Adrenal gland (tissue), 12 donors: ENCODE data around the gene SETD2. TPM values are rescaled to one million over a fixed set of nuclear protein-coding genes. Genes with fewer than 3 reads are reported as not detected.

Source experiments
- DNase-seq, 7 donors: peaks; one replicate each; pipeline ENCODE4 v3.0.0-alpha.2; 2019 to 2020
- H3K27ac ChIP-seq, 5 donors: fragments of 200-600 bp; sonication (generic) in 4 of 5; 1 replicate in 3 of 5; 2 replicates in 2 of 5; pipeline versions ENCODE4 v1.5.1 to v1.8.0; 2016 to 2020; ENCODE audit warnings: mild to moderate bottlenecking in 1 of 5
- H3K27me3 ChIP-seq: fragments of 200-600 bp; 2 replicates; pipeline ENCODE4 v1.8.0; 2021
- H3K36me3 ChIP-seq, 2 donors: fragments of 200-600 bp; replicated peaks in 1 of 2; 1 replicate in 1 of 2; 2 replicates in 1 of 2; pipeline versions ENCODE4 v1.5.1 to v1.8.0; 2018 to 2022
- H3K4me1 ChIP-seq, 2 donors: fragments of 200-600 bp; replicated peaks in 1 of 2; 1 replicate in 1 of 2; 2 replicates in 1 of 2; pipeline versions ENCODE4 v1.5.1 to v1.8.0; 2018 to 2021
- H3K4me3 ChIP-seq, 4 donors: fragments of 200-600 bp; sonication (generic) in 3 of 4; one replicate each; pipeline ENCODE4 v1.5.1; 2016 to 2018
- H3K9me3 ChIP-seq, 3 donors: fragments of 200-600 bp; sonication (generic) in 1 of 3; replicated peaks in 1 of 3; 1 replicate in 2 of 3; 2 replicates in 1 of 3; pipeline versions ENCODE4 v1.5.1 to v1.8.0; 2016 to 2021
- POLR2A ChIP-seq, 2 donors: fragments of 450-650 bp; IDR thresholded peaks; one replicate each; pipeline ENCODE4 v1.6.1; 2017; ENCODE audit warnings: antibody characterized with exemption in 2 of 2, mild to moderate bottlenecking in 2 of 2, moderate library complexity in 1 of 2
- WGBS, 4 donors: extraction: QIAGEN DNeasy Blood & Tissue Kit in 2 of 4; methylation state at CpG; one replicate each; pipeline versions ENCODE4 v1.1.5 to v1.1.7; 2013 to 2017; 5-methylcytosine and 5-hydroxymethylcytosine counted together
- intact Hi-C, 2 donors: fragments of 100-400 bp; cut with DNase I; formaldehyde crosslinking; loops; one replicate each; pipeline versions ENCODE4 v1.14.1 to v1.15.0; 2022 to 2023
- polyA plus RNA-seq, 3 donors: library from polyadenylated mRNA; stranded (reverse); fragments of 200-250 nt in 2 of 3; fragments of 350-450 nt in 1 of 3; fragmentation: Illumina TruSeq in 1 of 3; extraction: RNeasy Lipid Tissue Mini Kit (QIAGEN cat#74804) in 1 of 3; gene quantifications; one replicate each; pipeline ENCODE4 v1.2.3, GENCODE V29; 2013 to 2014
- total RNA-seq, 9 donors: library from RNA; depleted of rRNA in 4 of 9; stranded (reverse); fragments of >200 nt in 4 of 9; fragments of 120-200 nt in 1 of 9; fragmentation: NEBNext Ultra II Directional in 1 of 9; extraction: Animal tissue kit (Norgen Biotek cat#: 25700) in 1 of 9; gene quantifications; one replicate each; pipeline versions ENCODE4 v1.1.0 to v1.2.4, GENCODE V29; 2013 to 2023
- TF ChIP-seq, protein P1 (sequence below), 6 experiments: fragments of 450-650 bp in 4 of 6; fragments of 200-600 bp in 2 of 6; sonication (generic) in 1 of 6; IDR thresholded peaks; 1 replicate in 5 of 6; 2 replicates in 1 of 6; pipeline versions ENCODE4 v1.5.1 to v1.8.0; 2016 to 2021; ENCODE audit warnings: antibody characterized with exemption in 6 of 6, mild to moderate bottlenecking in 2 of 6, moderate library complexity in 1 of 6
- donor health status: healthy with polysubstance abuse.
- donor health status: Bipolar disorder and iron deficiency.
- donor health status: DM: yes; HTN: yes; CAD: no.
- donor health status: DM: no; HTN: no; CAD: no.
- donor health status: DM: no; HTN: no; CAD: no.
- donor health status: DM: yes; HTN: yes; CAD: no.

SETD2 gene
- total and polyA plus RNA-seq, 12 donors, result 12.6 to 58.9 (median 39.1) TPM

DNA sequence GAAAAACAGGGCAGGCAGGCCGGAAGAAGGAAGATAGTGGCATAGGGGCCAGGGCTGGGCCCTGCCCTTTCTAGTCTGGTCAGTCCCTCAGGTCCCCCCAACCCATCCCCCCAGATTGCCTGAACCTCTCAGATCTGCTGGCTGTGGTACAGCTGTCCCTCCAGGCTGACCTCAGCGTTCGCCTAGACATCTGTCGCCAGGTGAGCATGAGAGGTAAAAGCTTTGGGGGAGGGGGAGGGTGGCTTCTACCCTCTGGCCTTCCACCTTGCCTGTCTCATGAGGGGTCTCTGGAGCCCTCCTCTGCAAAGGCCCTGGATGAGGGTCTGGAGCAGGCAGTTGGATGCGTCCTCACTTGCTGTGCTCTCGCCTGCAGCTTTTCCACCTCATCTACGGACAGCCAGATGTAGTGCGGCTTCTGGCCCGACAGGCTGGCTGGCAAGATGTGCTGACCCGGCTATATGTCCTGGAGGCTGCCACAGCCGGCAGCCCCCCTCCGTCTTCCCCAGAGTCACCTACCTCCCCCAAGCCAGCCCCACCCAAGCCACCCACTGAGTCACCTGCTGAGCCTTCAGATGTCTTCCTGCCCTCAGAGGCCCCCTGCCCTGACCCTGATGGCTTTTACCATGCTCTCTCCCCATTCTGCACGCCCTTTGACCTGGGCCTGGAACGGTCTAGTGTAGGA, 164.3 kb downstream of the SETD2 start:
- no peak overlapping the region for H3K27ac ChIP-seq
- H3K9me3 ChIP-seq, result no peaks in the 10 kb centered on the region
- no peak overlapping the region for H3K4me3 ChIP-seq
- no peaks in the 10 kb centered on the region for H3K27me3 ChIP-seq
- WGBS, 4 donors, result 85 to 92% (median 91%) methylated on average over 7 to 14 of the region's 14 CpGs
- peaks cover 0 to 8% of the 10 kb centered on the region in 2 donors for H3K4me1 ChIP-seq
- peaks cover 0 to 35% of the 10 kb centered on the region in 2 donors for H3K36me3 ChIP-seq
- DNase-seq, result no peak
- TF ChIP-seq, protein P1, sequence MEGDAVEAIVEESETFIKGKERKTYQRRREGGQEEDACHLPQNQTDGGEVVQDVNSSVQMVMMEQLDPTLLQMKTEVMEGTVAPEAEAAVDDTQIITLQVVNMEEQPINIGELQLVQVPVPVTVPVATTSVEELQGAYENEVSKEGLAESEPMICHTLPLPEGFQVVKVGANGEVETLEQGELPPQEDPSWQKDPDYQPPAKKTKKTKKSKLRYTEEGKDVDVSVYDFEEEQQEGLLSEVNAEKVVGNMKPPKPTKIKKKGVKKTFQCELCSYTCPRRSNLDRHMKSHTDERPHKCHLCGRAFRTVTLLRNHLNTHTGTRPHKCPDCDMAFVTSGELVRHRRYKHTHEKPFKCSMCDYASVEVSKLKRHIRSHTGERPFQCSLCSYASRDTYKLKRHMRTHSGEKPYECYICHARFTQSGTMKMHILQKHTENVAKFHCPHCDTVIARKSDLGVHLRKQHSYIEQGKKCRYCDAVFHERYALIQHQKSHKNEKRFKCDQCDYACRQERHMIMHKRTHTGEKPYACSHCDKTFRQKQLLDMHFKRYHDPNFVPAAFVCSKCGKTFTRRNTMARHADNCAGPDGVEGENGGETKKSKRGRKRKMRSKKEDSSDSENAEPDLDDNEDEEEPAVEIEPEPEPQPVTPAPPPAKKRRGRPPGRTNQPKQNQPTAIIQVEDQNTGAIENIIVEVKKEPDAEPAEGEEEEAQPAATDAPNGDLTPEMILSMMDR (IDR thresholded peaks at IDR 0.05), result no peak
- intact Hi-C loops, result loop anchor here (5.0 to 10.0 kb wide), 3 partner anchors 77 to 325 kb away; partner anchors contain the start of gene TMIE (in 2 of the 2)

DNA sequence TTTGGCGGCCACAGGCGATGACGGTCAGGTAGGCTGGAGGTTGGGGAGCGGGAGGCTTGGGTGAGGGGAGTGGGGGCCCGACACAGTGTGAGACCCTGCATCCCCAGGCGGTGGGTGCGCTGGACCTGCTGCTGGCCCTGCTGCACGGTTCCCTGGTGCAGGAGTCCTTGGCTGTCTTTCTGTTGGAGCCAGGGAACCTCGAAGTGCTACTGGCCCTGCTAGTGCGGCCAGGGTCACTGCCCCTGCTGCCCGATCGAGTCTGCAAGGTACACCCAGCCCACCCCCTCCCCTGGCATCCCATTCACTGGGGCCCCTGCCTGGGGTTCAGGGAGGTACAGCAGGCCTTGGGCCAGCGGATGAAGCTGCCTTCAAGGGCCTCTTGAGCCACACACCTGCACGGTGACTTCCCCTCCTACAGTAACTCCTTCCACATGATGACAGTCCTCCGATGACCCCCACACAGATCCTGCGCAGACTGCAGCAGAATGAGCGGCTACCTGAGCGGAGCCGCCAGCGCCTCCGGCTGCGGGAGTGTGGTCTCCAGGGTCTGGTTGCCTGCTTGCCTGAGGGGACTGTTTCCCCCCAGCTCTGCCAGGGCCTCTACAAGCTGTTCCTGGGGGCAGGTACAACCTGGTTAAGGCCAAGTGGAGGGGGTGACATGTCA, 164.9 kb downstream of the SETD2 start:
- Histone ChIP-seq H3K4me1 (peaks cover 0 to 8% of the 10 kb centered on the region in 2 donors), H3K4me3 (no peak overlapping the region), H3K36me3 (peaks cover 0 to 29% of the 10 kb centered on the region in 2 donors), H3K27ac (no peak overlapping the region), H3K27me3 (no peaks in the 10 kb centered on the region), H3K9me3 (no peaks in the 10 kb centered on the region)
- DNase-seq, result no peak
- WGBS, 4 donors, result 75 to 95% (median 76%) methylated on average over 6 to 22 of the region's 22 CpGs
- intact Hi-C loops, result loop anchor here (5.0 to 10.0 kb wide), 2 partner anchors 77 to 294 kb away; partner anchors contain the start of gene TMIE (in 1 of the 2)
- no peak for TF ChIP-seq POLR2A (IDR thresholded peaks at IDR 0.05)
- TF ChIP-seq, protein P1 (IDR thresholded peaks at IDR 0.05), result peak in 1 of 6 experiments; percentile 13

DNA sequence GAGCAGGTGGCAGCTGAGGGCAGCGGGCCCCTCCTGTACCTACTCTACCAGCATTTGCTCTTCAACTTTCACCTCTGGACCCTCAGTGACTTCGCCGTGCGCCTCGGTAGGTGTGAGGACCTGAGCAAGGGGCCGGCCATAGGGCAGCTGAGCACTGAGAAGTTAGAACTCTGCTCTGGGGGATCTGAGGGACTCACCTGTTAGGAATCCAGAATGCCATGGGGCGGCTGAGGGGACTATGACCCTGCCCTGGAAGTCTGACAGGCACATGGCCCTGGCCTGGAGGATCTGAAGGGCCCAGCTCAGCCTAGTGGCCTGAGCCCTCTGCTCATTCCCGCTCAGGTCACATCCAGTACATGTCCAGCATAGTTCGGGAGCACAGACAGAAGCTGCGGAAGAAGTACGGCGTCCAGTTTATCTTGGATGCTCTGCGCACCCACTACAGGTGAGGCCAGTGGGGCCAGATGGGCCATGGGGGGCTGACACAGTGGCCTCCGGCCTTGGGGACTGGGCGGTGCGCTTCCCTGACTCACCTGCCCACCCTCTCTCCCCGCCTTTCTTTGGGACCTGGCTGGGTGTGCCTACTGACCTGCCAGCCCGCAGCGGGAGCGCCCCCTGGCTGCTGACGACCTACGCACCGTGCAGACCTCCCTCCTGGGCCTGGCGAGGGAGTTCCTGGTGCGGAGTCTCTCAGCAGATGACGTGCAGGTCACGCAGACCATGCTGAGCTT, 165.6 kb downstream of the SETD2 start:
- no peaks in the 10 kb centered on the region for H3K9me3 ChIP-seq
- H3K4me1 ChIP-seq, result peaks cover 0 to 8% of the 10 kb centered on the region in 2 donors
- H3K27ac ChIP-seq, result no peak overlapping the region
- no peak overlapping the region for H3K4me3 ChIP-seq
- H3K27me3 ChIP-seq, result no peaks in the 10 kb centered on the region
- peaks cover 0 to 26% of the 10 kb centered on the region in 2 donors for H3K36me3 ChIP-seq
- no peak for TF ChIP-seq POLR2A (IDR thresholded peaks at IDR 0.05)
- TF ChIP-seq, protein P1 (IDR thresholded peaks at IDR 0.05), result peak; percentile 83 to 93 (median 90)
- intact Hi-C loops, result loop anchor here (5.0 to 10.0 kb wide), 2 partner anchors 76 to 293 kb away; partner anchors contain the start of gene TMIE (in 1 of the 2)
- WGBS, 4 donors, result 61 to 98% (median 62%) methylated on average over 7 to 27 of the region's 27 CpGs
- peak; percentile 84 to 93 (median 89) for DNase-seq
